Measurements from ENCODE around the gene SNX5. TPM values are rescaled to one million over a fixed set of nuclear protein-coding genes. Genes with fewer than 3 reads are reported as not detected.

The SNX5 gene
- total RNA-seq, 2 donors from 2014 or later = 63.8 to 71.5 TPM

DNA sequence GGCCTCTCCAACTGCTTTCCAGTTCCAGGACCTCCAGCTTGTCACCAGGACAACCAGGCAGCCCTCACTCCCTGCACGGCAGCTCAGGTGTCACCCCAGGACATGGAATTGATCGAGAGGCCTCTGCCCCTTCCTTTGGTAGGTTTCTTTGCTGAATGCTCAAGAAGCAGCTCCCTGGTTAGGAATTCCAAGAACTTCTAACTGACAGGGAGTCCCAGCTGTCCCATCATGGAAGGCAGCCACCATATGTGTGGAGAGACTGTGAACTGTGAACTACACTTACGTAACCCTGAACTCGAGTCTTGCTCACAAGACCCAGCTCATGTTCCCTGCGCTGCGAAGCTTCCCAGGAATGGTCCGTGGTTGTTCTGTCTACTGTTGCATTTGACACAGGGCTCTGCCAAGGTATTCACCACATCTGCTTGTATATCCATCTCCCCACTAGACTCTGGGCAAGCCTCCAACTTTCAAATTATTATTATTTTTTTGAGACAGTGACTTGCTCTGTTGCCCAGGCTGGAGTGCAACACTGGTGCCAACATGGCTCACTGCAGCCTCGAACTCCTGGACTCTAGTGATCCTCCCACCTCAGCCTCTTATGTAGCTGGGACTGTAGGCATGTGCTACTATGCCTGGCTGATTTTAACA lies 35.9 kb upstream of the SNX5 start:
- Mint-ChIP-seq H3K4me3 (no peak overlapping the region), H3K27me3 (peaks cover 8% of the 10 kb centered on the region), H3K27ac (no peak overlapping the region), H3K4me1 (peaks cover 5% of the 10 kb centered on the region), H3K36me3 (ENCODE audit: low read depth) (peaks cover under 1% of the 10 kb centered on the region)
- no peaks in the 10 kb centered on the region for H3K9me3 ChIP-seq (ENCODE audit: control insufficient read depth, low read length, poor library complexity, severe bottlenecking)
- DNase-seq (no peak), ATAC-seq (no peak)

DNA sequence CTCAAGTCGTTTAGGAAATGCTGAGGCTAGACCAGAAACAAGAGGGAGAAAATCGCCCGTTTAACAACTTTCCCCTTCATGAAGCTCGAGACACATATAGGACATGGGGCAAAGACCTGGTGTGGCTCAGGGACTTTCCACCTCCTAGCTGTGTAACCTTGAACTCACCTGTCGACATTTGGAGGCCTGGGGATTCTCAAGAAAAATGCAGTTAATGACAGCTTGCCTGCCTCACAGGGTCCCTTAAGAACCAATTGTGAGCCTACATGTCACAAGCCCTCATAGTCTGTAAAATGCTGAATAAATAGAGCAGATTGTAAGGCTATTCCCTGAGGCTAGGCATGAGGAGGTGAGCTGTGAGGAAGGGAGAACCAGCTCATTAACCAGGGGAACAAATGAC lies 35.3 kb upstream of the SNX5 start:
- no peaks in the 10 kb centered on the region for H3K9me3 ChIP-seq (ENCODE audit: control insufficient read depth, low read length, poor library complexity, severe bottlenecking)
- Mint-ChIP-seq H3K4me1 (peaks cover 8% of the 10 kb centered on the region), H3K27ac (no peak overlapping the region), H3K4me3 (no peak overlapping the region), H3K36me3 (ENCODE audit: low read depth) (peaks cover 2% of the 10 kb centered on the region), H3K27me3 (peaks cover 13% of the 10 kb centered on the region)
- no peak for DNase-seq
- peak; percentile 27 for ATAC-seq

DNA sequence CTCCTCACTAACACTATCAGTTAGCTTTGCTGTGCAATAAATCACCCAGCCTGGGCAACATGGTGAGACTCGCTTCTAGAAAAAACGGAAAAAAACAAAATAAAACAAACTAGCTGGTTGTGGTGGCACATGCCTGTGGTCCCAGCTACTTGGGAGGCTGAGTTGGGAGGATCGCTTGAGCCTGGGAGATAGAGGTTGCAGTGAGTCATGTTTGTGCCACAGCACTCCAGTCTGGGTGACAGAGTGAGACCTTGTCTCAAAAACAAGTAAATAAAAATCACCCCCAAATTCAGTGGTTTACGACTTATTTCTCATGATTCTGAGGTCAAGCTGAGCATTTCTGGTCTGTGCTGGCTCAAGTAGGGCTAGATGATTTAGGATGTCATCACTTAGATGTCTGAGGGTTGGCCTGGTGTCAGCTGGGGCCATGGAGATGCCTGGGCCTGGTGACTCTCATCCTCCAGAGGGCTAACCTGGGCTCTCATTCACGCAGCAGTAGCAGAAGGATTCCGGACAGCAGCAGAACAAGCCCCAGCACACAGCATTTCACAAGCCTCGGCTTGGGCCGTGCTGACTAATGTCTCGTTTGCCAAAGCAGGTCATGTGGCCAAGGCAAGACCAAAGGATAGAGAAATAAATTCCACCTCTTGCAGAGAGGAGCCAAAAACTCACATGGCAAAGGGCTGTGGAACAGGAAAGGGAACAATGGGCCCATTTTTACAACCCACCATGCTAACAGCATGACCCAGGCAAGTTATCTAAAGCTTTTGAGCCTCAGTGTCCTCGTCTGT lies 32.7 kb upstream of the SNX5 start:
- H3K9me3 ChIP-seq (ENCODE audit: control insufficient read depth, low read length, poor library complexity, severe bottlenecking) = no peaks in the 10 kb centered on the region
- Mint-ChIP-seq H3K27ac (no peak overlapping the region), H3K4me3 (no peak overlapping the region), H3K4me1 (peaks cover 8% of the 10 kb centered on the region), H3K36me3 (ENCODE audit: low read depth) (peaks cover 6% of the 10 kb centered on the region), H3K27me3 (peaks cover 20% of the 10 kb centered on the region)
- no peak for ATAC-seq
- no peak for DNase-seq

DNA sequence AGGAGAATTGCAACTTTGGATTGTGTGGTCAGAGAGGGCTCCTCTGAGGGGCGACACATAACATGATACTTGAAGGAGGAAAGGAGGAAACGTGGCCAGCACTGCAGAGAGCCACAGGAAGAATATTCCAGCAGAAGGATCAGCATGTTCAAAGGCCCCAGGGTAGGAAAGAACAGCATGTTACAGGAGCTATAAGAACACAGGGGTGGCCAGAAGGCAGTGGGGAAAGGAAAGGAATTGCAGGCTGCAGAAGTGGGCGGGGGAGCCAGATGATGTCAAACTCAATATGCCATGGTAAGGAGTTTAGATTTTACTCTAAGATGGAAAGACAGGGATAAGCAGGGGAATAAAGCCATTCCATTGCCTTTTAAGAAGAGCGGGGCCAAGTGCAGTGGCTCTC lies 31.0 kb upstream of the SNX5 start:
- Mint-ChIP-seq H3K27ac (no peak overlapping the region), H3K4me1 (peaks cover 13% of the 10 kb centered on the region), H3K4me3 (no peak overlapping the region)

DNA sequence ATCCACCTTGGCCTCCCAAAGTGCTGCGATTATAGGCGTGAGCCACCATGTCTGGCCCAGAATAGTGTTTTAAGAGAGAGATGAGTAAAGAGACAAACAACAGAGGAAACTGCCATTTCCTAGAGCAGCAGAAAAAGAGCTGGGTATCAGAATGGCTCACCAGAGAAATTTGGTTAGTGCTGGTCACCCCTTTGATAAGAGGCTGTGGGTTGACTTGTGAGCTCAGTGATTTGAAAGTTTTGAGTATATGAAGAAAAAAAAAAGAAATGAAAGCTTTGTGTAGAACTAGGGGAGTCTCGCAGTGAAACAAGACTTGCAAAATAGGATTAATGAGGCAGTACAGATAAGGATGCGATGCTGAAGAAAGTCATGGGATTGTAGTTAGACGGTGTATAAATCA lies 29.9 kb upstream of the SNX5 start:
- Mint-ChIP-seq H3K4me3 (no peak overlapping the region), H3K4me1 (peaks cover 16% of the 10 kb centered on the region)
- no peak for ATAC-seq

More for the DNA sequence above, 31.0 kb upstream of the SNX5 start:
- DNase-seq (no peak), ATAC-seq (no peak)
- H3K9me3 ChIP-seq (ENCODE audit: control insufficient read depth, low read length, poor library complexity, severe bottlenecking) = no peaks in the 10 kb centered on the region
- H3K27me3 Mint-ChIP-seq = peaks cover 20% of the 10 kb centered on the region
- H3K36me3 Mint-ChIP-seq (ENCODE audit: low read depth) = peaks cover 6% of the 10 kb centered on the region

DNA sequence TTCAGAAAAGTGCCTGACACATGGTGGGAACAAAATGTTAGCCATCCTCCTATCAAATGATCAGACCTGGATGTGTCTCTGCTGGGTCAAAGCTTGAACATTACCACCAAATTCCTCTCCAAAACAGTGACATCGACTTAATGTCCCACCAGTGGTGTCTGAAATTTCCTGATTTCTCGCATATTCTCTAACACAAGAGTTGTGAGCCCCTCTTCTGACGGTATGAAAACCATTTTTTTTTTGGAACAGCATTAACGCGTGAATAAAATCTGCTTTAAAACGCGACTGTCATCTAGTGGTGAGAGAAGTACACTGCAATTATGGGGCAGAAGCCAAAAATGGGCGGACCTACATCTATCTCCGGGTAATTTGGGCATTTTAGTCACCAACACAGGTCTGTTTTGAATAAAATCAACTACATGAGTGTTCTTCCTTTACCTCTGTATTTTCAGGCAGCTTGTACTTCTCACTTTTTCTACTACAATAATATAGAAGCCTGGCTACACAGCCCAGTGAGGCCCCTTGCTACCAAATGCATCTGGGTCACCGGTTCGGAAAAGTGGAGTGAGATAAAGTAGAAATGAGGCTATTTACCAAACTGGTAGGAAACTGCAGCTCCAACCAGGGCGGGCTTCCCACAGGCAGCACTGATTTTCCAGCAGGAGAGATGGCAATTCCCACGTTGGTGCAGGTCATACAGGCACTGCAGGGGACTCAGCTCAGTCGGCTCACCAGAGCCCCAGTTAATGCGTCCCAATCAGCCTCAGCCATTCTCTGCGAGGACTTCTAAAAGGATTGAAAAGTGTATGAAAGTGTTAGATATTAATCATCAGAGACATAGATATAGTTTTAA lies 27.6 kb upstream of the SNX5 start:
- Mint-ChIP-seq H3K27ac (peak overlapping the region; percentile 65), H3K27me3 (peaks cover 20% of the 10 kb centered on the region), H3K4me3 (no peak overlapping the region), H3K36me3 (ENCODE audit: low read depth) (peaks cover 6% of the 10 kb centered on the region), H3K4me1 (peaks cover 28% of the 10 kb centered on the region)
- H3K9me3 ChIP-seq (ENCODE audit: control insufficient read depth, low read length, poor library complexity, severe bottlenecking) = no peaks in the 10 kb centered on the region
- ATAC-seq (peak; percentile 90), DNase-seq (peak in 1 of 3 donors; percentile 23)

More for the DNA sequence above, 29.9 kb upstream of the SNX5 start:
- peaks cover 20% of the 10 kb centered on the region for H3K27me3 Mint-ChIP-seq
- DNase-seq = no peak
- no peak overlapping the region for H3K27ac Mint-ChIP-seq
- H3K36me3 Mint-ChIP-seq (ENCODE audit: low read depth) = peaks cover 6% of the 10 kb centered on the region
- no peaks in the 10 kb centered on the region for H3K9me3 ChIP-seq (ENCODE audit: control insufficient read depth, low read length, poor library complexity, severe bottlenecking)

DNA sequence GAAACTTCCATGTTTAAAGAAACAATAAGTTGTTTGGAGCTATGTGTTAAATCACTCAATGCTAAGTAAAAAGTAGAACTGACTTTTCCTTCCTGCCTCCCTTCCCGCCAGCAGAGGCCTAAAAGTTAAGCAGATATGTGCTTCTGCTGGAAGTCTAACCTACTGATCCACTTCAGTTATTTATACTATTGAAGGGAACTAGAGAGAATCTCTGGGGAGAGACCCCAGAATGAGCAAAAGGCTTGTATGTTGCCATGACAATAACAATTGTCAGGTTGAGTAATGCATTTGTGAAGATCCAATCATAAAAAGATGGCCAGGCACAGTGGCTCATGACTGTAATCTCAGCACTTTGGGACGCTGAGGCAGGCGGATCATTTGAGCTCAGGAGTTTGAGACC lies 25.0 kb upstream of the SNX5 start:
- peaks cover 20% of the 10 kb centered on the region for H3K4me1 Mint-ChIP-seq
- H3K4me3 Mint-ChIP-seq = peak overlapping the region; percentile 31
- H3K27ac Mint-ChIP-seq = peak overlapping the region; percentile 84
- H3K36me3 Mint-ChIP-seq (ENCODE audit: low read depth) = peaks cover 5% of the 10 kb centered on the region
- ATAC-seq = no peak
- H3K27me3 Mint-ChIP-seq = peaks cover 4% of the 10 kb centered on the region
- DNase-seq = no peak
- no peaks in the 10 kb centered on the region for H3K9me3 ChIP-seq (ENCODE audit: control insufficient read depth, low read length, poor library complexity, severe bottlenecking)

DNA sequence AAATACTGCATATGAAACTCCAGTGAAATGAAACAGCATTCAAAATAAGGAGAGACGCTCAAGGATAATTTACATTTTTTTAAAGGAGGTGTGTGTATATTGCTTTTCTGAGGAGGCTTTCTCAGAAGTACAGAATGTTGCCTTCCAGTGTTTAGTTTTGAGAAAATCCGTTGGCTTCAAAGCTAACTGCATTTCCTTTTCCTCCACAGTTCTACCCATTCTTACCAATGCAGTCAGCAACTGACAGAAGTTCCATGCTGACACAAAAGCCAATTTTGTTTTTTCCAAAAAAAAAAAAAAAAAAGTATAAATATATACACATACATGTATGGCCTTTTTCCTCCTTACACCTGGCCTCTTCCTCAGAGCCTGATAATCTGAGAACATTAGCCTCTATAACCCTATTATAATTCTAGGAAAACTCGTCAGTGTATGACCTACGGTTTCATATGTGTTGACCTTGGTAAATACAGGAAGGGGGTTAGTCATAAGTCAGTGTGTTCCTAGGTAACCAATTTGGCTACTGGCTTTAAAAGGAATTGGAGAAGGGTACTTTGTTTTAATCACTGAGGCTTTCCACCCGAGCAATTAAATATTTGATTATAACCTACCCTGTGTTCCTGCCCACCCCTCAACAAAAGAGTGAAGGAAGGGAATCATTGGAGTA lies 24.4 kb upstream of the SNX5 start:
- Mint-ChIP-seq H3K4me1 (peaks cover 25% of the 10 kb centered on the region), H3K27ac (peak overlapping the region; percentile 84), H3K4me3 (peak overlapping the region; percentile 53), H3K36me3 (ENCODE audit: low read depth) (peaks cover 3% of the 10 kb centered on the region), H3K27me3 (no peaks in the 10 kb centered on the region)
- H3K9me3 ChIP-seq (ENCODE audit: control insufficient read depth, low read length, poor library complexity, severe bottlenecking) = no peaks in the 10 kb centered on the region
- ATAC-seq (no peak), DNase-seq (no peak)

DNA sequence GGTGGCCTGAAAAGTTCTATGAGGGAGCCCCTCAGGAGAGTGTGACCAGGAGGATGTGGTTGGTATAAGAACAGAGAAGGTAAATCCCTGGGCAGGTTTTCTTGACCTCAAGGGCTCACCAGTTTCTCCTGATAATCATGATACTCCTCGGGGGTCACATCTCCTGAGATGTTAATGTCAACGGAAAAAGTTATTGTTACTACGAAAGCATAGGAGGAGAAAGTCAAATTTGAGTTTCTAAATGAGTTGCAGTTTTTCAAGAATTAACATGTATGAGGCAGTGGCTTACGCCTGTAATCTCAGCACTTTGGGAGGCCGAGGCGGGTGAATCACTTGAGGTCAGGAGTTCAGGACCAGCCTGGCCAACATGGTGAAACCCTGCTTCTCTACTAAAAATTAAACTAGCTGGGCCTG lies 23.6 kb upstream of the SNX5 start:
- peaks cover 4% of the 10 kb centered on the region for H3K36me3 Mint-ChIP-seq (ENCODE audit: low read depth)
- no peak for DNase-seq
- peak overlapping the region; percentile 53 for H3K4me3 Mint-ChIP-seq
- peak overlapping the region; percentile 84 for H3K27ac Mint-ChIP-seq
- H3K9me3 ChIP-seq (ENCODE audit: control insufficient read depth, low read length, poor library complexity, severe bottlenecking) = no peaks in the 10 kb centered on the region
- peaks cover 31% of the 10 kb centered on the region for H3K4me1 Mint-ChIP-seq
- H3K27me3 Mint-ChIP-seq = no peaks in the 10 kb centered on the region
- ATAC-seq = no peak

DNA sequence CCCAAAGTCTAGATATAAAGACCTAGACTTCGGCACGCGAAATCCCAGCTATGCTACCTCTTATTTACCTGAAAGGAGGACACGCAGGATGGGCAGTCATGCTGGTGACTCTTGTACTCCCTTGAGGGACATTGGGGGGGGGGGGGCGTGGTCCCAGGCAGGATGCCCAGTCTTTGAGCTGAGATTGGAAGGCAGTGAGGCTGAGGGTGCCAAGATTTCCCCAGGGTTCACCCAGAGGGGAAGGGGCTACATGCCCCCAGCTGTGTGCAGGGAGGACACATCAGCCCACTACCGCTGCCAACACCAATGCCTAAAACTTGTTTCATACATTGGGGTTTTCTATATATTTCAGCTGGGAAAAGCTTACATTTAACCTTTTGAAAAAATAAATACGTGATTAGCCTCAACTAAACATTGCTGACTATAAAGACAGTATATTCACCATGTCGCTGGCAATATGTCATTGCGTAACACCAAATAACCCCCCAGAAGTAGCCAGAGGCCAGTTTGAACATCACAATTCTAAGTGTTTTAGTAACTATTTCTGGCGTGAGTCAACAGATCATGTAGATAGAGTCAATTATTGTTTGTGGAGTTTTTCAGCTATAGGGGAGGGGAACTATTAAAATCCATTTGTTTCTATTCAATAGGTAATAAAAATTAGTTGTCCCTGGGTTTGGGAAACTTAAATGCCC lies 21.8 kb upstream of the SNX5 start:
- peaks cover 4% of the 10 kb centered on the region for H3K36me3 Mint-ChIP-seq (ENCODE audit: low read depth)
- H3K27ac Mint-ChIP-seq = no peak overlapping the region
- H3K27me3 Mint-ChIP-seq = no peaks in the 10 kb centered on the region
- peaks cover 26% of the 10 kb centered on the region for H3K4me1 Mint-ChIP-seq
- no peak for DNase-seq
- no peaks in the 10 kb centered on the region for H3K9me3 ChIP-seq (ENCODE audit: control insufficient read depth, low read length, poor library complexity, severe bottlenecking)
- H3K4me3 Mint-ChIP-seq = no peak overlapping the region
- ATAC-seq = no peak

DNA sequence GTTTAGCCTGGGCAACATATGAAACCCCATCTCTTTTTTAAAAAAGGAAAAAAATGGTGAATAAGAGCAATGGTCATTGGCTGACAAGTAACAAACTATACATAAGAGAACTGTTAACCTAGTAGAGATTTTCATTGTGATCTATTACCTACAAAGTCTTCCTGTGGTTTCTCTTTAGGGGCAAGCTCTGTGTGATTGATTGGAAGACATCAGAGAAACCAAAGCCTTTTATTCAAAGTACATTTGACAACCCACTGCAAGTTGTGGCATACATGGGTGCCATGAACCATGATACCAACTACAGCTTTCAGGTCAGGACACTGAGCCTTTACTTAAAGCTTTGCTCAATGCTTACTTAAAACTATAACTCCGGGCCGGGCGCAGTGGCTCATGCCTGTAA lies 19.4 kb upstream of the SNX5 start:
- Mint-ChIP-seq H3K27me3 (no peaks in the 10 kb centered on the region), H3K27ac (peak overlapping the region; percentile 45)

DNA sequence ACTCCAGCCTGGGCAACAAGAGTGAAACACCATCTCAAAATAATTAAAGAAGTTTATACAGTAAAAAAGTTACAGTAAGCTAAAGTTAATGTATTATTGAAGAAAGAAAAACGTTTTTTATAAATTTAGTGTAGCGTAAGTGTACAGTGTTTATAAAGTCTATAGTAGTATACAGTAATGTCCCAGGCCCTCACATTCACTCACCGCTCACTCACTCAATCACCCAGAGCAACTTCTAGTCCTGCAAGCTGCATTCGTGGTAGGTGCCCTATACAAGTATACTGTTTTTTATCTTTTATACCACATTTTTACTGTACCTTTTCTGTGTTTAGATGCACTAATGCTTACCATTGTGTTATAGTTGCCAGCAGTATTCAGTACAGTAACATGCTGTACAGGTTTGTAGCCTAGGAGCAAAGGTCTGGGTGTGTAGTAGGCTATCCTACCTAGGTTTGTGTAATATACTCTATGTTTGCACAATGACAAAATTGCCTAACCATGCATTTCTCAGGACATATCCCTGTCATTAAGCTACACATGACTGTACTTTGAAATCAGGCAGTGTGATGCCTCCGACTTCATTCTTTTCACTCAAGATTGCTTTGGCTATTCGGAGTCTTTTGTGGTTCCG lies 16.9 kb upstream of the SNX5 start:
- Mint-ChIP-seq H3K36me3 (ENCODE audit: low read depth) (peaks cover 7% of the 10 kb centered on the region), H3K27me3 (no peaks in the 10 kb centered on the region), H3K4me1 (peaks cover 20% of the 10 kb centered on the region), H3K27ac (no peak overlapping the region), H3K4me3 (no peak overlapping the region)
- ATAC-seq = no peak
- no peak for DNase-seq
- no peaks in the 10 kb centered on the region for H3K9me3 ChIP-seq (ENCODE audit: control insufficient read depth, low read length, poor library complexity, severe bottlenecking)

More for the DNA sequence above, 19.4 kb upstream of the SNX5 start:
- ATAC-seq (peak; percentile 86), DNase-seq (no peak)
- no peaks in the 10 kb centered on the region for H3K9me3 ChIP-seq (ENCODE audit: control insufficient read depth, low read length, poor library complexity, severe bottlenecking)
- no peak overlapping the region for H3K4me3 Mint-ChIP-seq
- peaks cover 5% of the 10 kb centered on the region for H3K36me3 Mint-ChIP-seq (ENCODE audit: low read depth)
- peaks cover 23% of the 10 kb centered on the region for H3K4me1 Mint-ChIP-seq

Measured in T-helper 17 cell (primary cell).